Suprapubic skin (tissue), 3 donors: ENCODE data around the gene ZNF146.

Experiments
- CTCF ChIP-seq, 2 donors: fragments of 200-600 bp in 1 of 2; fragments of 450-650 bp in 1 of 2; sonication (generic) in 1 of 2; IDR thresholded peaks; one replicate each; pipeline ENCODE4 v1.5.1; 2016 to 2019; ENCODE audit warnings: antibody characterized with exemption in 2 of 2, mild to moderate bottlenecking in 1 of 2, moderate library complexity in 1 of 2
- POLR2AphosphoS5 ChIP-seq, 3 donors: sonication (generic); formaldehyde crosslinking; IDR thresholded peaks; one replicate each; pipeline ENCODE4 v1.6.1; 2017; ENCODE audit warnings: antibody characterized with exemption in 3 of 3

GRCh38 chr19:36246006-36246481, 31.1 kb downstream of the ZNF146 start:
- TF ChIP-seq CTCF (IDR thresholded peaks at IDR 0.05) (no peak), POLR2AphosphoS5 (IDR thresholded peaks at IDR 0.05) (no peak)
